ENCODE results near the gene HSPA1A.

HSPA1A gene

DNA sequence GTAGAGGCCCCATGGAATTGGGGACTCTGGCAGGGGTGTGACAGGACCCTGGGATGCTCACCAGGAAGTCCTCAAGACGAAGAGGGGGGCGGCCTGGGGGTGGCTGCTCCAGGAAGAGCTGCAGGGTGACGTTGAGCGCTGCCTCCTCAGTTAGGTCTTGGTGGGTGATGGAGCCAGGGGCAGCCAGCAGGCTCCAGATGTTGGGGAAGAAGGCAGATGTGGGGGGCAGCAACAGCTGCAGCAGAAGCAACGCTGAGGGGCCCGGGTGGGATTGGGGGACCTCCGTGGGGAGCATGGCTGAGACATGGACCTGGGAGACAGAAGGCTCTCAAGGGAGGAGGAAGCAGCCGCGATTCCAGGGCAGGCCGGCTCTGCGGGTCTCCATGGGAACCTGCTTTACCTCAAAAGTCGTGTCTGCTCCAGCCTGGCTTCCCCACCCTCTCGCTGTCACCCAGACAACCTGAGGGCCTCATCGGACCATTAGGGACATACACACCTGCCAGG lies 38.8 kb upstream of the HSPA1A start:
- peak overlapping the region; percentile 37 for H3K9ac ChIP-seq (ENCODE audit: low read depth, low read length)
- H3K4me3 ChIP-seq (ENCODE audit: low read length) = peak overlapping the region; percentile 48

DNA sequence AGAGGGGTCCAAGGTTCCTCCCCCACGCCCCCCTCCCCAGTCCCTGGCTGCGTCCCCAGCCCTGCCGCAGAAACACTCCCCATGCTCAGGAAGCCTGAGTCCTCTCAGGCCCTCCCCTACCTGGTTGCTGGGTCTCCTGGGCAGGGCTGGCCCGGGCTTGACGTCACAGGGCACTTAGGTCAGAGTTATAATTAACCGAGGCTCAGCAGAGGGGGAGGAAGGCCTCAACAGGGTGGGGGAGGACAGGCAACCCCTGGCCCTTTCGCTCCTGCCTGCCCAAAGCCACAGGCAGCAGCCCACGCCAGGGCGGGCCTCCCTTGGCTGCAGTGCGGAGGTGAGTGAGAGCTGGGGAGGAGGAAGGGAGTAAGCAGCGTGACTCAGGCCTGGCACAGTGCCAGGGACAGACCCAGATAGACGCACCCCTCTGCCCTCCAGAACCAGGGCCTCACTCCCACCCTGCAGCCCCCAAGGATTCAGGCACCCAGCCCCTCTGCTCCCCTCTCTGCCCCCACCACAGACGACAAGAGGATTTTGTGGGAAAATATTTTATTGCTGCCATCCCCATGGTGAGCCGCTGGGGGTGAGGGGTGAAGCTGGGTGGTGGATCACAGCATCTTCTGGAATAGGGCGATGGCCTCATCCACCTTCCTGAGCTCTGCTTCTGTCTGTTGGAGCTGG lies 38.2 kb upstream of the HSPA1A start, which contains the start of gene VWA7:
VWA7 (minus strand) TSS at position 340 of the 678 bp plus-strand sequence. CDS start 549 bp downstream, outside the sequence.
- H3K4me3 ChIP-seq (ENCODE audit: low read length) = peak within 1 kb of the TSS; percentile 48
- H3K27me3 ChIP-seq (ENCODE audit: control insufficient read depth, insufficient read depth, low read length) = no peaks in the 10 kb centered on the region
- H3K4me2 ChIP-seq (ENCODE audit: low read length) = peak within 1 kb of the TSS; percentile 71
- peak within 1 kb of the TSS; percentile 37 for H3K9ac ChIP-seq (ENCODE audit: low read depth, low read length)
- peaks cover 15% of the 10 kb centered on the region for H3K4me1 ChIP-seq (ENCODE audit: control insufficient read depth, insufficient read depth, low read length)
- peaks cover 42% of the 10 kb centered on the region for H3K36me3 ChIP-seq (ENCODE audit: insufficient read depth, low read length)
- H3K9me3 ChIP-seq (replicated peaks; ENCODE audit: low read length) = no peaks in the 10 kb centered on the region

More for the DNA sequence above, 38.8 kb upstream of the HSPA1A start:
- no peaks in the 10 kb centered on the region for H3K9me3 ChIP-seq (replicated peaks; ENCODE audit: low read length)
- peaks cover 15% of the 10 kb centered on the region for H3K4me1 ChIP-seq (ENCODE audit: control insufficient read depth, insufficient read depth, low read length)
- H3K27me3 ChIP-seq (ENCODE audit: control insufficient read depth, insufficient read depth, low read length) = no peaks in the 10 kb centered on the region
- peak overlapping the region; percentile 71 for H3K4me2 ChIP-seq (ENCODE audit: low read length)
- peaks cover 36% of the 10 kb centered on the region for H3K36me3 ChIP-seq (ENCODE audit: insufficient read depth, low read length)

DNA sequence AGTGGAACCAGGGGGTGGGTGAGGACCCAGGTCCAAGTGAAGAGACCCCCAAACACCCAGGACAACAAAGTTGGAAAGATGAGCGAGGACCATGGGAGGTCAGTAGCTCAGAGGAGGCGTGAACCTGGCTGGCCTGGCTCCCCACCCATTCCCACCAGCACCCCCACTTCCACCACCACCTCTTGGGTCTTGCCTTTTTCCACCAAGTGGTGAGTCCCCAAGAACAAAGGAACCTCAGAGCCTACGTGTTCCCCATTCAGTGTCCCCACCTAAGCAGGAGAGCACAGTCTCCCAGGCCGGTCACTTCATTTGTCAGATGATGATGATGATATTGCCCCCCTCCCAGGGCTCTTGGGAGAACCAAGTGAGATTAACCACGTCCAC lies 37.7 kb upstream of the HSPA1A start:
- Histone ChIP-seq H3K4me2 (ENCODE audit: low read length) (peak overlapping the region; percentile 71), H3K36me3 (ENCODE audit: insufficient read depth, low read length) (peaks cover 47% of the 10 kb centered on the region), H3K4me3 (ENCODE audit: low read length) (no peak overlapping the region), H3K27me3 (ENCODE audit: control insufficient read depth, insufficient read depth, low read length) (no peaks in the 10 kb centered on the region), H3K4me1 (ENCODE audit: control insufficient read depth, insufficient read depth, low read length) (peaks cover 15% of the 10 kb centered on the region), H3K9ac (ENCODE audit: low read depth, low read length) (no peak overlapping the region), H3K9me3 (replicated peaks; ENCODE audit: low read length) (no peaks in the 10 kb centered on the region)

DNA sequence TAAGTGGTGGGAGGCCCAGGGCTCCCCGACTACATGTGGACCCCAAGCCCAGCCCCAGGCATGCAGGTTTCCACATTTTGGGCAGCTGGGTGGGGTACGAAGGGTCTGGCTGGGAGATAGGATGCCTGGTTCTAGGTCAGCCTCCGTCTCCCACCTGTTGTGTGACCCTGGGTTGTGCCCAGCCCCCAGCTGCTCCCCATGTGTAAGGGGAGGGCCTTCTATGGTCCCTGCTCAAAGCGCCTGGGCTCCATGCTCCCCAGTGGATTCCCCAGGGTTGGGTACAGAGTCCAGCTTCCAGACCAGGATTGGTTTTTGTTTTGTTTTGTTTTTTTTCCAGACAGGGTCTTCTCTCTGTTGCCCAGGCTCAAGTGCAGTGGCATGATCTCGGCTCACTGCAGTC lies 37.1 kb upstream of the HSPA1A start:
- Histone ChIP-seq H3K4me3 (ENCODE audit: low read length) (no peak overlapping the region), H3K36me3 (ENCODE audit: insufficient read depth, low read length) (peaks cover 52% of the 10 kb centered on the region), H3K4me2 (ENCODE audit: low read length) (no peak overlapping the region), H3K4me1 (ENCODE audit: control insufficient read depth, insufficient read depth, low read length) (peaks cover 15% of the 10 kb centered on the region), H3K9ac (ENCODE audit: low read depth, low read length) (no peak overlapping the region), H3K9me3 (replicated peaks; ENCODE audit: low read length) (no peaks in the 10 kb centered on the region), H3K27me3 (ENCODE audit: control insufficient read depth, insufficient read depth, low read length) (no peaks in the 10 kb centered on the region)

DNA sequence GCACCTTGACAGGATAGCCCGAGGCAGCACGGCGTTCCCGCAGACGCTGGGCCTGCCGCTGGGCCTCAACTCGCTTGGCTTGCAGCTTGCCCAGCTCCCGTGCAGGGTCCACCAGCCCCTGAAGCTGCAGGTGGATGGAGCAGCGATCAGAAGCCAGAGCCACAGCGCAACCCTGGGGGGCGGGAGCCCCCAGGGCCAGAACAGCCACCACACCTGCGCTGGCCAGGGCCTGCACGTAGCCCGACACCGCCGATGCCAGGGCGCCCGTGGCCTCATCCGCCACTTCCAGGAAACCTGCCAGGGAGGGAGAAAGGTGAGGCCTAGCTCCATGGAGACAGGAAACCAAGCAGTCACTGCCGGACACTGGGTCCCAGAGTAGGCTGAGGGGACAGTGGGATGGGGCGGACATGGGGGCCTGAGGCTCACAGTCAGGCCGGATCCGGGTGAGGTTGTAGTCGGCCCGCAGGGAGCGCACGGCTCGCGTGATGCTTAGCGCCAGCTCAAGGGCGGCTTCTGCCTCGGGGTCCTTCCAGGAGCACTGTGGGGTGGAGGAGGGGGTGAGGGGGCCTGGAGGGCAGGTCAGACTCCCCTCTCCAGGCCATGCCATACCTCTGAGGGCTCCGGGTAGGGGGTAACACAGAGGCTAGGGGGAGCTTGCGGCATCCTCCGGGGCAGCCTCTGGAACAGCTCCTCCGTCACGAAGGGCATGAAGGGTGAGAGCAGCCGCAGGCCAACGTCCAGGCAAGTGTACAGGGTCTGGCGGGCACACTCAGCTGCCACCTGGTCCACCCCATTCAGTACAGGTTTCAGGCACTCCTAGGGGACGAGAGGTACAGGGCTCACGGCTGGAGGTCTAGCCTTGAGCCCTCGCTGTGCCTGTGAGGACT lies 36.1 kb upstream of the HSPA1A start:
- H3K9me3 ChIP-seq (replicated peaks; ENCODE audit: low read length) = no peaks in the 10 kb centered on the region
- peaks cover 15% of the 10 kb centered on the region for H3K4me1 ChIP-seq (ENCODE audit: control insufficient read depth, insufficient read depth, low read length)
- H3K4me2 ChIP-seq (ENCODE audit: low read length) = no peak overlapping the region
- H3K4me3 ChIP-seq (ENCODE audit: low read length) = no peak overlapping the region
- no peaks in the 10 kb centered on the region for H3K27me3 ChIP-seq (ENCODE audit: control insufficient read depth, insufficient read depth, low read length)
- peaks cover 58% of the 10 kb centered on the region for H3K36me3 ChIP-seq (ENCODE audit: insufficient read depth, low read length)
- H3K9ac ChIP-seq (ENCODE audit: low read depth, low read length) = no peak overlapping the region

DNA sequence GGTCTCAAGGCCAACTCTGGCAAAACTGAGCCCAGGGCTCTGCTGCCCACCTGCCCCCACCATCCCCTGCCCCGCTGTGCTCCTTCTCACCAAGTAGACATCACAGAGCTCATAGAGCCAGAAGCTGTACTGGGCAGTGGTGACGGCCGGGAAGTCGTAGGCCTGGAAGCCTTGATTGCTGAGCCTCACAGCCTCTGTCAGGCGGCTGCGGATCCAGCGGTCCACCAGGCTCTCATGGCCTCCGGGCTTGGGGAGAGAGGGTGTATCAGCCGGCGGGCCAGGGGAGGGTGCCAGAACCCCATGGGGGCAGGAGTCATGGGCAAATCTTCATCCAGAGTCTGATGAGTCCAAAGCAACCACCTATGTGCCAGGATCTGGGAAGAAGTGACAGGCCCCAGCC lies 35.4 kb upstream of the HSPA1A start:
- Histone ChIP-seq H3K36me3 (ENCODE audit: insufficient read depth, low read length) (peaks cover 65% of the 10 kb centered on the region), H3K27me3 (ENCODE audit: control insufficient read depth, insufficient read depth, low read length) (no peaks in the 10 kb centered on the region), H3K9me3 (replicated peaks; ENCODE audit: low read length) (no peaks in the 10 kb centered on the region), H3K9ac (ENCODE audit: low read depth, low read length) (no peak overlapping the region), H3K4me2 (ENCODE audit: low read length) (no peak overlapping the region), H3K4me1 (ENCODE audit: control insufficient read depth, insufficient read depth, low read length) (peaks cover 15% of the 10 kb centered on the region), H3K4me3 (ENCODE audit: low read length) (no peak overlapping the region)

DNA sequence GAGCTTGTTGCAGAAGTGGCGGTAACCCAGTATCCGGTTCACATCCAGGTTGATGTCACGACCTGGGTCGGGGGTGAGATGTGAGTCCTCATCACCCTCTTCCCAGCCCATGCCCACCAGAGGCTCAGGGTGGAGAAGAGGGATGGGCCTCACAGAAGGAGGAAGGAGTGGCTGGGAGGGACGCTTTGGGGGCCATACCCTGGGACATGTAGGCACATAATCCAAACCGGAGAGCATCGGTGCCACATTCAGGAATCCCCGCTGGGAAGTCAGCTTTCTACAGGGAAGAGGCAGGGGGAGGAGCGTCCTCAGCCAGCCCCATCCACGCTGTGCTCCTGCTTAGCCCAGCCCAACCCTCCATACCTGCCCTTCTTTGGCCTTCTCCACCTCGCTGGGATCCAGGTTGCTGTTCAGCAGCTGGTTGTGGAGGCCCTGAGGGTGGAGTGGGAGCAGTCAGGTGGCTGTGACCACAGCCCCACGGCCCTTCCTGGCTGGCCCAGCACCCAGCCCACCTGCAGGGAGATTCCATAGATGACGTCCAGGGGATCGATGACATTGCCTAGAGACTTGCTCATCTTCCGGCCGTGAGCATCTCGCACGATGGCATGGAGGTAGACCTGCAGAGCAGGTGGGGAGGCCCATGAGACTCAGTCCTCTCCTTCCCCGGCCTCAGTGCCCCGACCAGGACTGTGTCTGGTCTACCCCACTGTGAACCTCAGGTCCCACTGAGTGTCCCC lies 34.7 kb upstream of the HSPA1A start:
- Histone ChIP-seq H3K4me3 (ENCODE audit: low read length) (no peak overlapping the region), H3K4me2 (ENCODE audit: low read length) (no peak overlapping the region), H3K9me3 (replicated peaks; ENCODE audit: low read length) (no peaks in the 10 kb centered on the region), H3K9ac (ENCODE audit: low read depth, low read length) (no peak overlapping the region), H3K27me3 (ENCODE audit: control insufficient read depth, insufficient read depth, low read length) (no peaks in the 10 kb centered on the region), H3K36me3 (ENCODE audit: insufficient read depth, low read length) (peaks cover 72% of the 10 kb centered on the region), H3K4me1 (ENCODE audit: control insufficient read depth, insufficient read depth, low read length) (peaks cover 15% of the 10 kb centered on the region)

DNA sequence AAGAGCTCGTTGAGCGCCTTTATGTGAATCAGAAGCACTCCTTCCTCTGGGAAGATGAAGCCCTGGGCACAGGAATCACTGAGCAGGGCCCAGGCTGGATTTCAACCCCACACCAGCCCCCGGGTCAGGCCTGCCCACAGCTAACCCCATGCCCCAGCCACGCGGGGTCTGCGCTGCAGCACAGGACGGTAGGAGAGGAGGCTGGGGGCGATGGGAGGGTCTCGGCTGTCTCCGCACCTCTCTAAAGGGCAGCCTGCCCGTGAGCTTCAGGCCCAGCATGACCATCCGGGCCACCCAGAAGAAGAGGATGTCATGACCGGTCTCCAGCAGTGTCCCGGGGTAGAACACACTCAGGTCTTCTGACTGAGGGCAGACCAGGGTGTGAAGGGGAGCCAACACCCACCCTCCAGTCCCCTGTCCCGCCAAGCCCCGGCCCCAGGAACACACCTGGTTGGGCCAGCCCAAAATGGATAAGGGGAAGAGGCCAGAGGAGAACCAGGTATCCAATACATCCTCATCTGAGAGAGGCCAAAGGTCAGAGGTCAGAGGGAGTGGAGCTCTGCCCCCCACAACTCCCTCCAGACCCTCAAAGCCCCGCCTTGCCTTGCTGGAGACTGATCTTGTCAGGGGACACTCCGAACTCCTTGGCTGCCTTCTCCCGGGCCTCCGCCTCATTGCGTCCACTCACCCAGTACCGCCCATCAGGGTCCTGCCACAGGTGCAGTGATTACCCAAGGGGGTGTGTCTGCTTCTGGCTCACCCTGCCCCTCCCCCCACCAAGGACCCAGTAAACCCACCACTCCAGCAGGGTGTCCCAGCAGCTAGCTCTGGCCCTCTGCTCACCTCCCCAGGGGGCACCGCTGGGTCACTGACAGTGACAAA lies 33.9 kb upstream of the HSPA1A start:
- Histone ChIP-seq H3K4me1 (ENCODE audit: control insufficient read depth, insufficient read depth, low read length) (peaks cover 14% of the 10 kb centered on the region), H3K4me2 (ENCODE audit: low read length) (no peak overlapping the region), H3K9me3 (replicated peaks; ENCODE audit: low read length) (no peaks in the 10 kb centered on the region), H3K36me3 (ENCODE audit: insufficient read depth, low read length) (peaks cover 76% of the 10 kb centered on the region), H3K27me3 (ENCODE audit: control insufficient read depth, insufficient read depth, low read length) (no peaks in the 10 kb centered on the region), H3K9ac (ENCODE audit: low read depth, low read length) (no peak overlapping the region), H3K4me3 (ENCODE audit: low read length) (no peak overlapping the region)

DNA sequence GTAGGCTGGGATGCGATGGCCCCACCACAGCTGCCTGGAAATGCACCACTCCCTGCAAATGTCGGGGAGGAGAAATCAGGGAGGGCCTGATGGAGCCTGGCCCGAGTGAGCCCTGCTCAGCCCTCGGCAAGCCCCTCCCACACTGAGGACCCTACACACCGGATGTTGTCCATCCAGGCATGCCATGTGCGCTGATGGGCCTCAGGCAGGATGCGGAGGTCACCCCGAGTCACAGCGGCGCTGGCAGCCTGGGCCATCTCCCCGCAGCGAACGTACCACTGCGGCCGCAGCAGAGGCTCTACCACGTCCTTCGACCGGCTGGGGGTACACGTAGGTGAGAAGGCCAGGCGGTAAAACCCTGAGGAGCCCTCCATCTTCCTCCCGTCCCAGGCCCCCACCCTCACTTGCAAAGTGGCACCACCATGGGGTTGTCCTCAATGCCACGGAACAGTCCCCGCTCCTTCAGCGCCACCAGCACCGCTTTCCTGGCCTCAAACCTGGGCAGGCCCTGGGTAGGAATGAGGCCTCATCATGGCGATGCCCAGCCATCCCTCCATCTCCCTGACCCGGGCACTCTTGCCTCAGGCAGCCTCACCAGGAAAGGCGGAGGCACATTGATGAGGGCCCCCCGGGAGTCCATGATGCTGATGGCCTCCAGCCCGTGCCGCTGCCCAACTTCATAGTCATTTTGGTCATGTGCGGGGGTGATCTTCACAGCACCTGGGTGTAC lies 33.1 kb upstream of the HSPA1A start:
- Histone ChIP-seq H3K4me1 (ENCODE audit: control insufficient read depth, insufficient read depth, low read length) (peaks cover 6% of the 10 kb centered on the region), H3K36me3 (ENCODE audit: insufficient read depth, low read length) (peaks cover 76% of the 10 kb centered on the region), H3K9ac (ENCODE audit: low read depth, low read length) (no peak overlapping the region), H3K9me3 (replicated peaks; ENCODE audit: low read length) (no peaks in the 10 kb centered on the region), H3K4me2 (ENCODE audit: low read length) (no peak overlapping the region), H3K27me3 (ENCODE audit: control insufficient read depth, insufficient read depth, low read length) (no peaks in the 10 kb centered on the region), H3K4me3 (ENCODE audit: low read length) (no peak overlapping the region)
